Hematopoietic multipotent progenitor cell treated with erythropoietin and hydrocortisone succinate and interleukin-3 and kit ligand, for 17 days (in vitro differentiated cells): ENCODE measurements around the gene GPI.
"Not testable (repeated sequence)": the region's sequence is repeated elsewhere in the genome, so short reads cannot be mapped to it uniquely, and the experiment has no call there.

Experiments
- DNase-seq: peaks from one replicate; pipeline ENCODE4 v3.0.0-alpha.2; 2015; ENCODE audit warnings: low spot score

The GPI gene

GRCh38 chr19:34367624-34367957, 2.6 kb downstream of the GPI start:
- no peak for DNase-seq

DNA sequence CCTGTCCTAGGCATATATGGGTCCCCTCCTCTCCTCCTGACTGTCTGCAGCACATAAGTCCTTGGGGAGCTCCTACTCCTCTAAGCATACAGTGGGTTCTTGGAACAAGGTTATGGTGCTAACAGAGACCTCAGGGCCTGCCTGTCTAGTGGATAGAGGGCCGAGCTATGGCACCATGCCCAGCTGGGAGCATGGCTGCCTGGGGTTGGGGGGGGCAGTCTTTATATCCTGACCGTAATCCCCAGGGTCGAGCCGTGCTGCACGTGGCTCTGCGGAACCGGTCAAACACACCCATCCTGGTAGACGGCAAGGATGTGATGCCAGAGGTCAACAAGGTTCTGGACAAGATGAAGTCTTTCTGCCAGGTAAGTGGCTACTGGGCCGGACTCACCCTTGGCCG, 3.3 kb downstream of the GPI start:
- no peak for DNase-seq

GRCh38 chr19:34369166-34369565, 4.2 kb downstream of the GPI start:
- not testable (repeated sequence) for DNase-seq

DNA sequence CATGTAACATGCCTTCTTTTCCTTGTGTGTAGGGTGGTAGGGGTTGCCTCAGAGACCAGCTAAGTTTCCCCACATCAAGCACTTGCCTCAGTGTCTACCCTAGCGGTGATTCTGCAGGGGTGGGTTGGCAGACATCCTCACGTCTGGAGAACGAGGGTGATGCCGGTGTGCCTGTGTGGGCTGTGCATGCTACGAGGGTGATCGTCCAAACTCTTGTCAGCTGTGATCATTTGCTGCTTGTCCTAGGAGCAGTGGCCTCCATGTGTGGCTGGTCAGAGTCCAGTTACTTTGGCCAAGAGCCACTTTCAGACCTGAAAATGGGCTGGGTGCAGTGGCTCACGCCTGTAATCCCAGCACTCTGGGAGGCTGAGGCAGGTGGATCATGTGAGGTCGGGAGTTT, 5.1 kb downstream of the GPI start:
- DNase-seq: no peak

DNA sequence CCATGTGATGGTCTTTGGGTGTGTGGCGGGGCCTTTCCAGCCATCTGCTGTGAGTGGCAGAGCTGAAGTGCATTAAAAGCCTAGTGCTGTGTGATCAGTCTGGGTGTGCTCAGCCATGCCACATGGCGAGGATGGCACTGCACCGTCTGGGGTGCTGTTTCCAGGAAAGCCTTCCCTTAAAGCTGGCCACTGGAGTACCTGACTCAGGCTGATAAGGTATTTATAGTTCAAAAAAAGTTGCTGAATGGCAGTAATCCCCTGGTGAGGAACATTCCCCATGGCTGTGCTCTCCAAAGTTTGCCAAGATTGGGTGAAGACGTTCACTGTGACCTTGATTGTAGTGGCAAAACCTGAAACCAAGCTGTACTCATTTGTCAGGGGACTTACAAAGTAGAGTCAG, 6.0 kb downstream of the GPI start:
- DNase-seq: no peak

DNA sequence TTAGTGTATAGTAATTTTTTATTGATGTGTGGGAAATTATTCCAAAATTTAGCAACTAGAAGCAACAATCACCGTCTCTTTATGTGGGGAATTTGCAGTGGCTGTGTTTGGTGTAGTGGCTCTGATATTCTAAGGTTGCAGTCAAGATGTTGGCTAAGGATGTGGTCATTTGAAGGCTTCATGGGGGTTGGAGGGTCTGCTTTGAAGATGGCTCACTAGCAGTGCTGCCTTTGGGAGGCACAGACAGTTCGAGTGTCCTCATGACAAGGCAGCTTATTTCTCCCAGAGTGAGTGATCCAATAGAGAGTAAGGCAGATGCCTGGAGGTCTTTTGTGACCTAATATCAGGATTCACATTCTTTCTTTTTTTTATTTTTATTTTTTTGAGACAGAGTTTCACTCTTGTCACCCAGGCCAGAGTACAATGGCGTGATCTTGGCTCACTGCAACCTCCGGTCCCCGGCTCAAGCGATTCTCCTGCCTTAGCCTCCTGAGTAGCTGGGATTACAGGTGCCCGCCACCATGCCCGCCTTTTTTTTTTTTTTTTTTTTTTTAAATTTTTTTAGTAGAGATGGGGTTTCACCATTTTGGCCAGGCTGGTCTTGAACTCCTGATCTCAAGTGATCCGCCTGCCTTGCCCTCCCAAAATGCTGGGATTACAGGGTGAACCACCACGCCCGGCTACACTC, 8.7 kb downstream of the GPI start:
- DNase-seq: no peak

DNA sequence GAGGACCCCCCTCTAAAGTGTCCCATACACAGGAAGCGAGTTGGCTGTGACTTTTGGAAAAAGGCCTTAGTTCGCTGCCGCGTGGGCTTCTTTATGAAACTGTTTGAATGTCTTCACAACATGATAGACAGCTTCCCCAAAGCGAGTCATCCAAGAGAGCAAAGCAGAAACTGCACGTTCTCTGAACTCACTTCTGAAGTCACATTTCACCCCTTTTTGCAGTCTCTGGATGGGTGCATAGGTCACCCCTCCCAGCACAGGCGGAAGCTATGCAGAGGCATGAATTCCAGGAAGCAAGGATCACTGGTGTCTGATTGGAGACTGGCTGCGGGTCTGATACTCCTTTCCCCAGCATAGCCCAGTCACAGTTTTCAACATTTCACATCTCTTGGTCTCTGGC, 10.6 kb downstream of the GPI start:
- DNase-seq: no peak

- DNase-seq: no peak
Observed at GRCh38 chr19:34380639-34381241, 15.7 kb downstream of the GPI start.

GRCh38 chr19:34381399-34382251, 16.6 kb downstream of the GPI start:
- no peak for DNase-seq

- DNase-seq: no peak
Observed at GRCh38 chr19:34382471-34382870, 17.5 kb downstream of the GPI start.

DNA sequence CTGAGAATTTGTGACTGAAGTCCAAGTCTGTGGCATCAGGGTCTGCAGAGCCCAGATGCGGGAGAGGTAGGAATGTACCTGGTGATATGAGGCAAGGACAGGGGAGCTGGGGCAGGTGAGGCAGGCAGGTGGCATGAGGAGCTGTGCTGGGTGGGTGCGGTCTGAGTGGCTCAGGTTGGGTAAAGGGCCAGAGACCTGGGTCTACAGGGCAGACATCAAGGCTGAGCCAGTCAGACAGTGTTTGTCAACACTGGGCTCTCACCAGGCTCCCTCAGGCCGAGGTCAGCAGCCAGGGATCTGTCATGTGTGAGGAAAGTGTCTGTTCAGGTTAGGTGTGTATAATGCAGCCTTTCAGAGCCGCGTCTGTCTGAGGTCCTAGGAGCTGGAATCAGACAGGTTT, 18.6 kb downstream of the GPI start:
- DNase-seq: no peak

DNA sequence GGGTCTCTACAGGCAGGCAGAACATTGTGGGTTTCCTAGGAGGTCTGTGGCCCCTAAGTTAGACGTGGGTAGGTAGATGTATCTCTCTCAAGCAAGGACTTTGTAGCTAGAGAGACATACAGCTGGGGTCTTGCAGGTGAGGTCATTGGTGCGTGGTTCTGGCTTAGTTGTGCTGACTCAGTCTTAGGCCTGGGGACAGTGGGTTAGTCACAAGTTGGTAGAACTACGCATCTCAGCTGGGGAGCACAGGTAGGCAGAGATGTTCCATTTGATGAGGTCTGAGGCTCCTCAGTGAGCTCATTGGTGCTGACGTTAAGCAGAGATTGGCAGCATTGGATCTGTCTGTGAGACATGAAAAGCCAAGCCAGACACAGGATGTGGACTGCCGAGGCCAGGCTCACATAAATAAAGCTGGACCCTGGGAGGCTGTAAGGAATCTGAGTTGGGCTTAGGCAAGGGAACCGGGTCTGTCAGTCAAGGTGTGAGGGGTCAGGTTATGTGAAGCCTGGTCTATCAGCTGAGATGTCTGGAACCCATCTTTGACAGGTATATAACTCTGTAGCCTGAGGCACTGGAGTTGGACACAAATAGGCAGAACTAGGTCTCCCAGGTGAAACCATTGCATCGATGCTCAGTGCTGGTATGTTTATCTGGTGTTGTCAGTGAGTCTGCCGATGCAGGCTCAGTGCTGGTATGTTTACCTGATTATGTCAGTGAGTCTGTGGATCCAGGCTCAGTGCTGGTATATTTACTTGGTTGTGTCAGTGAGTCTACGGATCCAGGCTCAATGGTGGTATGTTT, 21.8 kb downstream of the GPI start:
- DNase-seq: no peak

DNA sequence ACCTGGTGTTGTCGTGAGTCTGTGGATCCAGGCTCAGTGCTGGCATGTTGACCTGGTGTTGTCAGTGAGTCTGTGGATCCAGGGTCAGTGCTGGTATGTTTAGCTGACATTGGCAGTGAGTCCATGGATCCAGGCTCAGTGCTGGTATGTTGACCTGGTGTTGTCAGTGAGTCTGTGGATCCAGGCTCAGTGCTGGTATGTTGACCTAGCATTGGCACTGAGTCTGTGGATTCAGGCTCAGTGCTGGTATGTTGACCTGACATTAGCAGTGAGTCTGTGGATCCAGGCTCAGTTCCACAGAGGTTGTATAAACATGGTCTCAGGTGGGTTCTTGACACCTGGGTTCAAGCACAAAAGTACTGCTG, 22.4 kb downstream of the GPI start:
- DNase-seq: no peak

- not testable (repeated sequence) for DNase-seq
Observed at GRCh38 chr19:34388745-34389144, 23.7 kb downstream of the GPI start.

DNA sequence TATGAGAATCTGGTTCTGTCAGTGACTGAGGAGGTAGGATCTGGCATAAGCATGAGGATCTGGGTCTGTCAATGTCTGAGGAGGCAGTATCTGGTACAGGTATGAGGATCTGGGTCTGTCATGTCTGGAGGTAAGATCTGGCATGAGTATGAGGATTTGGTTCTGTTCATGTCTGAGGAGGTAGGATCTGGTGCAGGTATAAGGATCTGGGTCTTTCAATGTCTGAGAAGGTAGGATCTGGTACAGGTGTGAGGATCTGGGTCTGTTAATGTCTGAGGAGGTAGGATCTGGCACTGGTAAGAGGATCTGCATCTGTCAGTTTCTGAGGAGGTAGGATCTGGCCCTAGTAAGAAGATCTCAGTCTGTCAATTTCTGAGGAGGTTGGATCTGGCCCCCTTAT, 26.8 kb downstream of the GPI start:
- DNase-seq: no peak

- no peak for DNase-seq
Observed at GRCh38 chr19:34393031-34393430, 28.0 kb downstream of the GPI start.

GRCh38 chr19:34393629-34394028, 28.6 kb downstream of the GPI start:
- no peak for DNase-seq

DNA sequence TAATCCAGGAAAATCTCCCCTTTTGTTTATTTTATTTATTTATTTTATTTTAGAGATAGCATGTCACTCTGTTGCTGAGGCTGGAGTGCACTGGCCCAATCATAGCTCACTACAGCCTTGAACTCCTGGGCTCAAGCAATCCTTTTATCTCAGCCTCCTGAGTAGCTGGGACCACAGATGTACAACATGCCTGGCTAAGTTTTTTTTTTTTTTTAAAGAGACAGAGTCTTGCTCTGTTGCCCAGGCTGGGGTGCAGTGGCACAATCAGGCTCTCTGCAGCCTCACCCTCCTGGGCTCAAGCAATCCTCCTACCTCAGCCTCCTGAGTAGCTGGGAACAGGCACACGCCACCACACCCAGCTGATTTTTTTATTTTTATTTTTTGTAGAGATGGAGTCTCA, 32.9 kb downstream of the GPI start:
- DNase-seq: no peak

- no peak for DNase-seq
Observed at GRCh38 chr19:34399886-34400285, 34.9 kb downstream of the GPI start.

- not testable (repeated sequence) for DNase-seq
Observed at GRCh38 chr19:34400844-34401243, 35.8 kb downstream of the GPI start.

DNA sequence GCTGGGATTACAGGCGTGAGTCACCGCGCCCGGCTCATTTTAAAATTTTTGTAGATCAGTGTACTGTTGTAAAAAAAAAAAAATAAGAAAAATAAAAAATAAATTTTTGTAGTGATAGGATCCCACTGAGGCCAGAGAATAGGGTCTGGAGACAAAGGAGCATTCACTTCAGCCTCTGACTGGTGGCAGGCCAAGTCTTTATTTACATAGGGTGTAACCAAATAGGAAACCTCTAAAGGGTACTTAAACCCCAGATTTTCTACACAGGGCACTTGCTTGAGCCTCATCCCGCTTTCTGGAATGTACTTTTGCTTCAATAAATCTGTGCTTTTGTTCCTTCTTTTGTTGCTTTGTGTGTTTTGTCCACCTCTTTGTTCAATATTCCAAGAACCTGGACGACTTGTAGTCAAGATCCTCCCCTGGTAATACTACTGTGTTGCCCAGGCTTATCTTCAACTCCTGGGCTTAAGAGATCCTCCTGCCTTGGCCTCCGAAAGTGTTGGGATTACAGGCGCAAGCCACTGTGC, 37.1 kb downstream of the GPI start:
- no peak for DNase-seq

DNA sequence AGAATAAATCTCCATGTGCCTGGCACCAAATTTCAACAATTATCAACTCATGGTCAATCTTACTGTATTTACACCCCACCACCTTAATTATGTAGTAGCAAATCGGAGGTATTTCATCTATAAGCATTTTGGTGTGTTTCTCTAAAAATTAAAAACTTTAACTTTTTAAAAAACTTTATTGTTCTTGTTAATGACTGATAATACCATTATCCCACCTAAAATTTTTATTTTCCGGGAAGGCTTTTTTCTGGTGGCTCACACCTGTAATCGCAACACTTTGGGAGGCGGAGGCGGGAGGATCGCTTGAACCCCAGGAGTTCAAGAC, 38.8 kb downstream of the GPI start:
- no peak for DNase-seq
